Stimulated activated CD4-positive, alpha-beta T cell treated with anti-CD3 and anti-CD28 coated beads, Interleukin-12 subunit alpha, Interleukin-12 subunit beta, amount 100 ng/mL, for 48 hours (primary cell): ENCODE measurements around the gene C2orf81.
A peak's percentile ranks its signal among the peaks of the same experiment; 100 is the strongest.
"Not testable (repeated sequence)": the region's sequence is repeated elsewhere in the genome, so short reads cannot be mapped to it uniquely, and the experiment has no call there.

Experiments used
- DNase-seq, 3 donors: peaks; one replicate each; pipeline ENCODE4 v3.0.0-alpha.2; 2020; ENCODE audit warnings: low read depth in 2 of 3, low spot score in 1 of 3

The C2orf81 gene

DNA sequence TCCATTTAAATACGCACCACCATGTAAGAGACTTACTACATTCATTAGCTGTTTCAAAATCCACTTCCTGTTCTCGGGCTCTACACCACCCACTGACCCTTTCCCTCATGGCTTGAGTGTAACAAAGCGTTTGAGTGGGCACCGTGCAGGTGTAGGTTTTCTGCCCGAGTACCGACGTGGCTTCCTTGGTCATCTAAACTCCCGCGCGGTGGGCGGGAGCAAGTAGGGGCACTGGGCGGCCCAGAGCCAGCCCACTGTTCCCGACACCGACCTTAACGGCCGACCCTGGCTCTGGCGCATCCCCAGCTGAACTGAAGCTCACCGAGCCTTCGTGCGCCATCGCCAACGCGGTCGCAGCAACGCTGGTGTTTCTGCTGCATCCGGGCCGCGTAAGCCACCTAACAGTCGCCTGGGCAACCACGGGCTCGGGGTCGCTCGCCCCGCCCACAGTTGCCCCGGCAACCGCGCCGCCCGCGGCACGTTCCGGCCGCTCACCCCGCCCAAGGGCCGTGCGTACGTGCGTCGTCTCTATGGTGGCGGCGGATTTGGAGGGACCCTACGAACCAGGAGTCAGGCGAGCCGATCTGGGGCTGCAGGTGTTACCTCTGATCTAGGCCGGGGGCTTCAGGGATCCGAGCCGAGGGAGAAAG, at the start of gene C2orf81, which contains the start of gene WDR54:
TSS of gene C2orf81 (minus strand) at position 399 of the 650 bp plus-strand sequence. CDS start at position 340, 59 bp downstream.
TSS of gene WDR54 (plus strand) at position 510 of the 650 bp plus-strand sequence. CDS start 424 bp downstream, outside the sequence.
- peak; percentile 88 to 93 (median 89) for DNase-seq

DNA sequence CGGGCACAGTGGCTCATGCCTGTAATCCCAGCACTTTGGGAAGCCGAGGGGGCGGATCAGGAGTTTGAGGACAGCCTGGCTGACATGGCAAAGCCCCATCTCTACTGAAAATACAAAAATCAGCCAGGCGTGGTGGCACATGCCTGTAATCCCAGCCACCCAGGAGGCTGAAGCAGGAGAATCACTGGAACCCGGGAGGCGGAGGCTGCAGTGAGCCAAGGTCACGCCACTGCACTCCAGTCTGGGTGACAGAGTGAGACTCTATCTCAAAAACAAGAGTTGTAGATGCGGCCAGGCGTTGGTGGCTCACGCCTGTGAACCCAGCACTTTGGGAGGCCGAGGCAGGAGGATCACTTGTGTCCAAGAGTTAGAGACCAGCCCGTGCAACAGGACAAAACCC, 49.3 kb upstream of the C2orf81 start:
- not testable (repeated sequence) for DNase-seq

DNA sequence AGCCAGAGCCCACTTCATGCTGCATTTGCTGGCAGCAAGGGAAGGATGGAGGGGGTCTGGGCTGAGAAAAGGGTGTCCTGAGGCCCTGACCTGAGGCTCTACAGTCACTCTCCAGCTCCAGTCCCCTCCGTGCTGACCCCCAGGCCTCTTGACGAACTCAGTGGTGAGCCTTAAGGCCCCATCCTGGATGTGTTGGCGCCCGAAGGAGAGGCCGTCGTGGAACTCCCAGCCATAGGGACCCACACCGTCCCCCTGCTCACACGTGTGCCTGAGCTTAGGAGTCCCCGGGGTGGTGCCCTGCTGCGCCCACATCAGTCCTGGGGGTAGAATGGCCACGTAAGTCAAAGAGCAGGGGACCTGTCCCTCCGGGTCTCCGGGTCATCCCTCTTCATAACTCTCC, 43.0 kb upstream of the C2orf81 start:
- no peak for DNase-seq

DNA sequence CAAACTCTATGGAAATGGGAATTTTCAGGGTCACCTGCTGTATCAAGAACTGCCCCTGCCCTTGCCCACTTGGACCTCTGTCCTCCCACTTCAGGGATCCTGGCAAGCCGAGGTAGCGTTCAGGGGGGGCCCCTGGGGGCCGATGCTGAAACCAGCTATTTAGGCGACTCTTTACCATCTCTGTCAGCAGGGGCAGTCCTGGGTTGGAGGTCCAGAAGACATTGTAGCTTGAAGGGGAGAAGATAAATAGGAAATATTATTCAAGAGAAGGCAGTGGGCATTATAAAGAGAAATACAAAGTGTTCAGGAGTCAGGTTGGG, 41.3 kb upstream of the C2orf81 start:
- no peak for DNase-seq

DNA sequence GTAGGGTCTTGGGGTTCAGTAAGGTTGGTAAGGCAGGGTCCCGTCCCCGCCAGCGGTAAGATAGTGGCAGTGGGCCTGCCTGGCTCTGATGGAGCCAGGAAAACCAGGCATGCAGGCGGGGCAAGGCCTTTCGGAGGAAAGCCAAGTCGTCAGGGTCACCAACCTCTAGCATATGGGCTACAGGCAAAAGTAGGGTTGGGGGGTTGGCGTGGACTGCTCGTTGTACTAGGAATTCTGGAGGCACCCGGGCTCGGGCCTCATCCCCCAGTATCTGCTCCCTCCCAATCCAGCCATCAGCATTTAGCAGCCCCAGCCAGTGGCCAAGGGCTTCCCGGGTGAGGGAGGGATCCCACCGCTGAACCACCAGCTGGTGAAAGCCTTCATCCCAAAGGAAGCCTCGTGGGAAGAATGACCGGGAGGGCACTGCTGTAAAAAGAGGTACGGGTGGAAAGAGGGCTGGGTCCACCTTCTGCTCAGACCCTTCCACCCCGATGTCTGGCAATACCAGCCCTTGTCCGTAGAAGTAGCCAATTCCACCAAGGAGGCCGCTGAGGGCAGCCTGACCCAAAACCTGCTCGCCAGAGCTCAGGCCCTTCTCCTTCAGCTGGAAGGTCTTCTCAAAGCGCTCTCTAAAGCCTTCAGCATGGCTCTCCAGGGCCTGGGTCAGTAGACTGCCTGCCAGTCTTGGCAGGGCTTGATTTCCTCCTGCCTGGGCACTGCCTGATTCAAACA, 40.8 kb upstream of the C2orf81 start:
- DNase-seq = no peak

DNA sequence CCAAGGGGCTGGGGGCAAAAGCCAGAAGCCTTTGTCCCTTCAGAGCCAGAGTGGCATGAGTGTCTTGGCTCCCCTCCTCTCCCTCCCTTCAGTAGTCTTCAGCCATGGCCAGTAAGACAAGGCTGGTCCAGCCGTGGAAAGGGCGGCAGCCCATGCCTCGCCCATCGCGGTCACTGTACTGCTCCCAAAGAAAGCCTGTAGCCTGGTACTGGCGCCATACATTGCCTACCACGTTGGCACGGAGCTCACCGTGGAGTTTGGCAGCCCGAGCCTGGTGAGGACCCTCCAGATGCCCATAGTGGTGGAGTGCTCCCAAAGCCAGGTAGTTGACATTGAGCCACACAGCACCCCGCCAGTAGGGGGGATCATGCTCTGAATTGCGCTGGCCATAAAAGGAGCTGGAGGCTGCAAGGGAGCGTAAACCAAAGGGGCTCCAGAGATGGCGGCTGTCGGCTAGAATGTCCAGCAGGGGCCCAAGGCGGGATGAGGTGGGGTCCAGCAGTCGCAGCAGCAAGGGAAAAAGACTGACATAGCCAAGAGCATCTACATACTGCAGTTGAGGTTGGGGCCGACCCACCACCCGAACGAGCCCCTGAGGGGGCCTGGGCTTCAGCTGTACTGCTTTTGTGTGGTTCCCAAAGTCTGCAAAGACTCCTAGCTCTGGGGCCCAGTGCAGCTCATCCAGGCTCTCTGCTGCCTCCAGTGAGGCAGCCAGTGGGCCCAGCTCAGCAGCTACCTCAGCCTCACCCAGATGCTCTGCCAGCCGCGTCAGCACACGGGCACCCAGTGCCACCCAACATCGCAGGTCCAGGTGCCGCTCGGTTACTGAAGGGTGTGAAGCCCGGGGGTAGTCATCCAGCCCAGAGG, 40.0 kb upstream of the C2orf81 start:
- DNase-seq = no peak

DNA sequence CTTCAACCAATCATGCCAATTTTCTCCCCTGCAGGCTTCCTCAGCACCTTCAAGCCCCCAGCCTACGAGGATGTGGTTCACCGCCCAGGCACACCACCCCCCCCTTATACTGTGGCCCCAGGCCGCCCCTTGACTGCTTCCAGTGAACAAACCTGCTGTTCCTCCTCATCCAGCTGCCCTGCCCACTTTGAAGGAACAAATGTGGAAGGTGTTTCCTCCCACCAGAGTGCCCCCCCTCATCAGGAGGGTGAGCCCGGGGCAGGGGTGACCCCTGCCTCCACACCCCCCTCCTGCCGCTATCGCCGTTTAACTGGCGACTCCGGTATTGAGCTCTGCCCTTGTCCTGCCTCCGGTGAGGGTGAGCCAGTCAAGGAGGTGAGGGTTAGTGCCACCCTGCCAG, 38.8 kb upstream of the C2orf81 start:
- DNase-seq = not testable (repeated sequence)

DNA sequence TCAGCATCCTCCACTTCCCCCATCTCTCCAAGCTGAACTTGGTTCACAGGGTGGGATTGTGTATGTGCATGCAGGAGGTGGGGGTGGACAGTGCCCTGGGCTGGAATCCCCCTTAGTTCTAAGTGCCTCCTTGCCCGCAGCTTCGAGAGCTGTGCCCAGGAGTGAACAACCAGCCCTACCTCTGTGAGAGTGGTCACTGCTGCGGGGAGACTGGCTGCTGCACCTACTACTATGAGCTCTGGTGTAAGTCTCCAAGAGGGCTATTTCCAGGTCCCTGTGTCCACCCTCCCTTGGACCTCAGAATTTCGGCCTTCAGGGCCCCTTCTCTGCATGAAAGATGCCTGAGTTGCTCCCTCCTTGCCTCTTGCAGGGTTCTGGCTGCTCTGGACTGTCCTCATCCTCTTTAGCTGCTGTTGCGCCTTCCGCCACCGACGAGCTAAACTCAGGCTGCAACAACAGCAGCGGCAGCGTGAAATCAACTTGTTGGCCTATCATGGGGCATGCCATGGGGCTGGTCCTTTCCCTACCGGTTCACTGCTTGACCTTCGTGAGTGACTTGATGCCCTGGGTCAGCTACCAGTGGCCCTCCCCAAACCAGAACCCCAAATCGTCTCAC, 38.2 kb upstream of the C2orf81 start:
- DNase-seq = not testable (repeated sequence)

DNA sequence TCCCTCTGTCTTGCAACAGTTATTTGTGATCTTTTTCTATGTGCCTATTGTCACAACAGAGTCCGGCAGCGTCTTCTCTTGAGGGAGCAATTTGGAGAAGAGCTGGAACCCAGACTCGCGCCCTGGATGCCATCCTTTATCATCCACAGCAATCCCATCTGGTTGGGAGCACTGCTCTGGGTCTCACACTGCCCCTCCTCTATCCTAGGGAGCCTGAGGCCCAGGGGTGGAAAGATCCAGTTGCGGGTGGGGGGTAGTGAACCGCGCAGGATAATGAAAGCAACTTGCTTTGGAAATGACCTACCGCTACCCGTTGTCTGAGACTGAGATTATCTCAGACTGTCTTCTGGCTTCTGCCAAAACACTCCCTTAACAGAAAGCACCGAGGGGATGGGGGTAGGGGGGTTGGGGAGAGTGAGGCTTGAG, 37.5 kb upstream of the C2orf81 start:
- no peak for DNase-seq

DNA sequence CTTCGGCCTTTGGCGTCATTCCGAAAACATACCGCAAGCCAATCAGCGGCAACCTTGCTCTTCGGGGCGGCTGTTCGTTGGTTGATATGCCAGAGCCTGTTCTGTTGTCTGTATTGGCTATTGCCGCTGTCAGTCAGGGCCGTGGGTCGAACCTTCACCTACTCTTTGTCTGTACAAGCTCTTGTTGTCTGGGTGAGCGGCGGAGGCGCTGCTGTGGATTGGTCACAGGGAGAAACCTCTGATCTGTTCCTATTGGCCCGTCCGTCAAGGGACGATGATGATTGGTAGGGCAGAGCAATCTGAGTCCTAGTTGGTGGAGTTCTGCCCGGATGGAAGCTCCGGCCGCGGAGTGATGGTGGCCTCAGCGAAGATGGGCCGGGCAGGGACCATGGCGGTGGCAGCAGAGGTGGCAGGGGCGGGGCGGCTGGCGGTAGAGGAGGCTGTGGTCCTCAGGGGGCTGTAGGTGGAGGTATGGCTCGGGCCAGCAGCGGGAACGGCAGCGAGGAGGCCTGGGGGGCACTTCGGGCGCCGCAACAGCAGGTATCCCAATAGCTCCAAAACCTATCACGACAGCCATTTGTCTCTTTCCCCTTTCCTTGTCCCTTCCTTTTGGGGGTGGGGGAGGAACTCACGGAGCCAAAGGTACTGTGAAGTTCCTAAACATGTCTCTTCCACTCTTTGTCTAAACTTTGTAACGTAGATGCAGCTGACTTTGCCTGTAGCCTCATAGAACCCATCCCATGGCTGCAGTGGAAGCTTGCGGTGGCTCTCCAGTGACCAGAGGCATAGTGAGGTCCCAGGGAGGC, 36.9 kb upstream of the C2orf81 start, which contains the start of gene WBP1:
TSS of gene WBP1 (plus strand) at position 307 of the 806 bp plus-strand sequence. CDS start at position 472, 165 bp downstream.
- peak; percentile 98 to 99 (median 98) for DNase-seq

DNA sequence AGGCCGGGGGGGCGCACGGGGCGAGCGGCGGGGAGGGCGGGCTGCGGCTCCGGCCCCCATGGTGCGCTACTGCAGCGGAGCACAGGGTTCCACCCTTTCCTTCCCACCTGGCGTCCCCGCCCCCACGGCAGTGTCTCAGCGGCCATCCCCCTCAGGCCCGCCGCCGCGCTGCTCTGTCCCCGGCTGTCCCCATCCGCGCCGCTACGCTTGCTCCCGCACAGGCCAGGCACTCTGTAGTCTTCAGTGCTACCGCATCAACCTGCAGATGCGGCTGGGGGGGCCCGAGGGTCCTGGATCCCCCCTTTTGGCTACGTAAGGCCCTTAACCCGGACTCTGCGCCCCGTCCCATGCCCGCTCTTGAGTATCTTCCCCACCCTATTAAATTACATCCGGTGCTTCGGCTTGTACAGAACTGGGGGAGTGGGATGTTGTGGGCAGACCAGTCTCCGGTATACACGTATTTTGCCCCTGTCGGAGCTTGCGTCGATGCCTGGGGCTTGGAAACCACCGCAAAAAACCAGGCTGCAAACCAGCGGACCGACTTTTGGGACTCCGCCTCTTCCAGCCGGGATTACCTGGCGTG, 36.2 kb upstream of the C2orf81 start:
- DNase-seq = peak; percentile 66 to 75 (median 69)

DNA sequence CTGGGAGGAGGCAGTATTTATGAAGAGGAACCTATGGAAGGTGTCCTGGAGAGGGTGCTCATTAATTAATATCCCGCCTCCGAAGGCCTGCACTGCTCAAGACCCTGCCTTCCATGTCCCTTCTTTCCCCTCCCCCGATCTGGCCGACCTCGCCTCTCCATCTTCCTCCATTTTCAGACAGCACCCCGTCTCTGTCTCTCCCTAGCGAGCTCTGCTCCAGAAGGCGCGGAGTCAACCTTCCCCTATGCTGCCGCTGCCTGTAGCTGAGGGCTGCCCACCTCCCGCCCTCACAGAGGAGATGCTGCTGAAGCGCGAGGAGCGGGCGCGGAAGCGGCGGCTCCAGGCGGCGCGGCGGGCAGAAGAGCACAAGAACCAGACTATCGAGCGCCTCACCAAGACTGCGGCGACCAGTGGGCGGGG, 35.7 kb upstream of the C2orf81 start:
- no peak for DNase-seq

DNA sequence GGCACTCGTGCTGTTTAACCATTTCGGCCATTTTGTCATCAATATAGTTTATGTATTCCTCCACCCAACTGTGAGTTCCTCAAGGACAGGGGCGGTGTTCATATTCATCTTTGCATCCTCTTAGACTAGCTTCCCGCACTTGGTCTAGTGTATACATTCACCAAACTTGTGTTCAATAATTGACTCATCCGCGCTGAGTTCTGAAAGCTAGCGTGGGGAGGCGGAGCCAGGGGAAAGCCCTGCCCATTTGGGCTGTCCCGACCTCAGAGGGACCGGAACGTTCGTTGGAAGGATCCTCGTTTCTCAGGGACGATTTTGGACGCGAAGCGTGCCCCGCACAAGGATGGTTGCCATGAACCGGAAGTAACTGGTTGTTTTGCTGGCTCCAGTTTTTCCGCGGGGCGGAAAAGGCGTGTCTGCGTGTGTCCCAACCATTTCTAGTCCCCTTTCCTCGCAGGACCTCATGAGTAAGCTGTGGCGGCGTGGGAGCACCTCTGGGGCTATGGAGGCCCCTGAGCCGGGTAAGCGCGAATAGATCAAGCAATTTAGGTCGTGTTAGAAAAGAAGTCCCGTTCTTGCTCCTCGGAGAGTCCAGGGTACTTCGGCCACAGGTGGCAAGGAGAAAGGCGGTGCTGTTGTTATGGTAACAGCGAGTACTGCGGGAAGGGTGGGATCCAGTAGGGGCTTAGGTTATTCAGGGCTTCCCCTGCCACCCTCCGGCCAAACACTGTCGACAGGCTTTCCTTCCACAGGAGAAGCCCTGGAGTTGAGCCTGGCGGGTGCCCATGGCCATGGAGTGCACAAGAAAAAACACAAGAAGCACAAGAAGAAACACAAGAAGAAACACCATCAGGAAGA, 33.5 kb upstream of the C2orf81 start, which contains the start of gene INO80B:
TSS of gene INO80B (plus strand) at position 434 of the 858 bp plus-strand sequence. CDS start at position 464, 30 bp downstream.
- peak; percentile 94 to 100 (median 99) for DNase-seq

DNA sequence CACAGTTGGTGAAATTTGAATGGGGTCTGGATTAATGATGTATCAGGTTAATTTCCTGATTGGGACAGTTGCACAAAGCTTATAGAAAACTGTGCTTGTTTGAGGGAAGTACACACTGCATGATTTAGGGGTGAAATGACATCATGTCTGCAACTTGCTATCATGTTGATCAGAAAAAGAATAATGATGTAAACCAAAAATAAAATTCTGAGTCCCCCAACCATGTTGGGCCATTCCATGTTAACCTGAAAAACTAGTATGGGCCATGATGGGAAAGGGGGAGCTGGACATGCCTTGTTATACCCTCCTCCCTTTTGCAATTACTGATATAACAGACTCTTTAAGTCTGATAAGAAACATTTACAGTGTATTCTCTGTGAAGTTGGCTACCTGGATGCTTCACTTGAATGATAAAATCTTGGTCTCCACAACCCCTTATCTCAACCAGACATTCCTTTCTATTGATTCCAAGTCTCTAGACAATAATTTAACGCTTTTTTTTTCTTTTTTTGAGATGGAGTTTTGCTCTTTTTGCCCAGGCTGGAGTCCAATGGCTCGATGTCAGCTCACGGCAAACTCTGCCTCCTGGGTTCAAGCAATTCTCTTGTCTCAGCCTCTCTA, 29.3 kb upstream of the C2orf81 start:
- DNase-seq = no peak

DNA sequence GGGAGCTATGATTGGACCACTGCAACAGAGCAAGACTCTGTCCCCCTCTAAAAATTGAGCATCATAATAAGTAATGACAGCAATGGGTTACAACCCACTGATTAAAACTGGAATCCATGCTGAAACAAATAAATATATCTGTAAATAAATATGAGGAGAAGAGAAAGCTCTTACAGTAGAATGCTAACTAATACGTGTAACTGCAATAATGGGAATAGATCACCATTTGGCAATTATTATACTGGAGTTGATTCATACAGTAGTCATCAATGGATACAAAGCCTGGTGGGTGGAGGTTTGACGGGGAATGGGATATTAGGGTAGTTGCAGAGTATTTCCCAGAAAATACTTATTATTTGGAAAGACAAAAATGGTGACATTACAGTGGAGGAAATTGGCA, 27.4 kb upstream of the C2orf81 start:
- DNase-seq = no peak

DNA sequence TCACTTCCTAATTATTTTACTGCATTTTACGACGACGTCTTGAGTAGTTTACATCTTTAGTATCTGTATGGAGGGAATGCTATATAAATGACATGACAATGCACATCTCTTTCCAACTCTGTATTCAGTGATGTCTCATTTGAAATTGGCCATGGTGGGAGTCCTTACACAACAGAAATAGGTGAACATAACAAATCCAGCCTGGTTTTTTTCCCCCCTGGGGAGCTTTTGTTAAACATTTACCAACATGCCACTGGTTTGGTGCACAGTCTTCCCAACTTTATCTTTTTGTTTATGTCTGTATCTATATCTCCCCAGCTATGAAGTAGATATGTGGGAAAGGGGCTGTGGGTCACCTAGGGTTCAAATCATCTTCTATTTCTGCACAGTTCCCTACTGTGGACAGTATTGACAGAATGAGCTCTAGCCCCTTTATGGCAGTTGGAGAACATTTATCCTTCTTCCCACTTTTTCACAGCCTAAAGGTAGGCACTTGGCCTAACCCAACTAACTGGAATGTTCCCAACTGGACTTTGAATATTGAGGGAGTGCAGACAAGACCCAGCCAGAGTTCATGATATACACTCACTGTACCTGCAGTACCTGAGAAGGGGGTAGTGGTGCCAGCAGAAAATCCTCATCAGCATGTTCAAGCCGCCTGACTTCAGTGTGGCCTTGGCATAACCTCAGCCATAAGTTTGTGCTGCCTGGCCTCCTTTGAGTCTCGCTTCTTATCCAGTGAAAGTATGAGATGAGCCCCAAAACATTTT, 26.0 kb upstream of the C2orf81 start:
- DNase-seq = no peak

DNA sequence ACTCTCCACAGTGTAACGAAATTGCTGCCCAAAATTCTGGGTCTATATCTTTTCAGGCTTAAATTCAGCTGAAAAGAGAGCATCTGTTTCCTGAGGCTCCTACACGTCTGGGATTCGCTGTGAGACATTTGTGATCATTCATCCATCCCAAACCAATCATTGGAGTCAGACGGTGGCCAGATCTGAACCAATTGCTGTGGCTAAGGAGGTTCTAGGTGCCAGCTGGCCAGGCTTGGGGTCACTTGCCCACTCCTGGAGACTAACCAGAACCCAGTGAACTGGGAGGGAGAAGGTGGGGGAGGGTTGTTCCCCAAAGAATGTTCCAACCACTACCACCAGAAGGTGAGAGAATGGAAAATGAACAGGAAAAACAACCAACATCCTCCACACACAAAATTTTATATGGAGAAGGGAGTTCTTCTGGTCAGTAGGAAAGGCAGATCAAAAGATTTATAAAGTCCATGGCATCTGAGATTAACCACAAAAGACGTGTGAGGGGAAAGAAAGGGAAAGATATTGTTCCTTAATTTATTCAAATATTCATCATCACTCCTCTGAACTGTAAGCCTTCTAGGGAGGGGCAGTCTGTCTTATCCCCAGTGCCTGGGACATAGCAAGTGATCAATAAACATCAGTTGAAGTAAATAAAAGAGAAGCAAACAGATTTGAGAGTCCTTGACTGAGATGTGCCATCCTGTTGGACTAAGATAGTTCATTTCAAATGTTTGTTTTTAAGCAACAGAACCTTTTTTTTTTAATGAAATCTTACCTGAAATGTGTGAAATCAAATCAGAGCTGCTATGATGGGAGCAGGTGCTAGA, 23.3 kb upstream of the C2orf81 start:
- DNase-seq = no peak
